ENCODE results near the gene SNX11. TPM values are rescaled to one million over a fixed set of nuclear protein-coding genes. Genes with fewer than 3 reads are reported as not detected.

The SNX11 gene
- total RNA-seq, 1 donor: 20.6 TPM

DNA sequence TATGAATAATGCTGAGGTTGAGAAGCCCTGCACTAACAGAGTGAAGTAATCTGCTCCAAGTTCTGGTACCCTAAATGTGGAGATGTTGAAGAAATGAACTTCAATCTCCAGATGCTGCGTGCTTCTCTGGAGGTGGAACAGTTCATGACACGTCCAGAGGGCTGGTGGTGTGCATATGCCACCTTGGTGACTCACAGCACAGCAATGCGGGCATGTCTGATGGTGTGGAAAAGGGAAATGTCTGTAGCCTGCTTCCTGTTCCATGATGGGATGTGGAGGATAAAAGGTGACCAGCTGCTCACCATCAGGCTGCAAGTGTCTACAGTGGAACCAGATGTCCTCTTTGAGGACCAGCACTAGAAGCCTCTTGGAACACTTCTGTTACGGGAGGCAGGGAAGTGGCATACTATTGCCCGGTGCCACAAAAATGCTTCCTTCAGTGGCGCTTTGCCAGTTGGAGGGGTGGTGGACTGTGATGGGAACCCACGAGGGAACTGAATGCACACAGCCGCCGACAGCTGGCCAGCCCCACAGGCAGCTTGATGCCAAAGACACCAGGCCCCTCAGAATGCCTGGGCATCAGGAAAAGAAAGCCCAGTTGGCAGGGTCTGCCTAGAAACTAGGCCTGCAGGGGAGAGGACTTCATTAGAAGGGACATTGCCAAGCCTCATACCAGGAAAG lies 19.9 kb downstream of the SNX11 start:
- Histone ChIP-seq H3K27me3 (ENCODE audit: insufficient read depth, low read length) (no peaks in the 10 kb centered on the region), H2AFZ (ENCODE audit: low read length) (no peak overlapping the region), H4K20me1 (ENCODE audit: insufficient read depth, low read length) (no peaks in the 10 kb centered on the region), H3K79me2 (ENCODE audit: insufficient read depth, low read length) (no peaks in the 10 kb centered on the region), H3K9me3 (ENCODE audit: low read depth, low read length) (no peaks in the 10 kb centered on the region), H3K4me1 (ENCODE audit: insufficient read depth, low read length) (peaks cover 9% of the 10 kb centered on the region), H3K27ac (ENCODE audit: low read depth, low read length) (no peak overlapping the region), H3K36me3 (ENCODE audit: insufficient read depth, low read length) (peaks cover 13% of the 10 kb centered on the region), H3K4me2 (ENCODE audit: insufficient read depth, low read length) (no peak overlapping the region), H3K4me3 (ENCODE audit: insufficient read depth, low read length) (no peak overlapping the region)
- TF ChIP-seq, protein P1, sequence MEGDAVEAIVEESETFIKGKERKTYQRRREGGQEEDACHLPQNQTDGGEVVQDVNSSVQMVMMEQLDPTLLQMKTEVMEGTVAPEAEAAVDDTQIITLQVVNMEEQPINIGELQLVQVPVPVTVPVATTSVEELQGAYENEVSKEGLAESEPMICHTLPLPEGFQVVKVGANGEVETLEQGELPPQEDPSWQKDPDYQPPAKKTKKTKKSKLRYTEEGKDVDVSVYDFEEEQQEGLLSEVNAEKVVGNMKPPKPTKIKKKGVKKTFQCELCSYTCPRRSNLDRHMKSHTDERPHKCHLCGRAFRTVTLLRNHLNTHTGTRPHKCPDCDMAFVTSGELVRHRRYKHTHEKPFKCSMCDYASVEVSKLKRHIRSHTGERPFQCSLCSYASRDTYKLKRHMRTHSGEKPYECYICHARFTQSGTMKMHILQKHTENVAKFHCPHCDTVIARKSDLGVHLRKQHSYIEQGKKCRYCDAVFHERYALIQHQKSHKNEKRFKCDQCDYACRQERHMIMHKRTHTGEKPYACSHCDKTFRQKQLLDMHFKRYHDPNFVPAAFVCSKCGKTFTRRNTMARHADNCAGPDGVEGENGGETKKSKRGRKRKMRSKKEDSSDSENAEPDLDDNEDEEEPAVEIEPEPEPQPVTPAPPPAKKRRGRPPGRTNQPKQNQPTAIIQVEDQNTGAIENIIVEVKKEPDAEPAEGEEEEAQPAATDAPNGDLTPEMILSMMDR (IDR thresholded peaks at IDR 0.05; ENCODE audit: extremely low read depth, low read depth, low read length): no peak
- no peak for DNase-seq (ENCODE audit: insufficient read length, low spot score, missing footprints)

DNA sequence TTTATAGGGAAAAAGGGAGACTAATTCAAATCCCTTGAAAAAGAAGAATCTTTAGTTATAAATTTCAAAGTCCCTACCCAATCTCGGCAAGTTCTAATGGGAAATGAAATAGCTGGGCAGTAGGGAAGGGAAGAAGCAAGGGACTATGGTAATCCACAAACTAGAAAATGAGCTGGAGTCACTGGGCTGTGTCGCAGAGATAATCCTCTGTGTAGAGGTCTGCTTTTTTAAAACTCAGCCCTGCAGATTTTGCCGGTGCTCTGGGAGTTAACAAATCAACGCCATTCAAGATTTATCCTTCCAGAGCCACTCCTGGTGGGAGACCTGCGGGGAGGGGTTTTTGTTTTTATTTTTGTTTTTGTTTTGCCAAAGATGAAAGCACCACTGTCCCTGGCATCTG lies 20.8 kb downstream of the SNX11 start:
- no peak overlapping the region for H3K4me3 ChIP-seq (ENCODE audit: insufficient read depth, low read length)
- H3K27ac ChIP-seq (ENCODE audit: low read depth, low read length): no peak overlapping the region
- H3K9me3 ChIP-seq (ENCODE audit: low read depth, low read length): no peaks in the 10 kb centered on the region
- no peak overlapping the region for H2AFZ ChIP-seq (ENCODE audit: low read length)
- no peaks in the 10 kb centered on the region for H3K79me2 ChIP-seq (ENCODE audit: insufficient read depth, low read length)
- no peaks in the 10 kb centered on the region for H4K20me1 ChIP-seq (ENCODE audit: insufficient read depth, low read length)
- H3K36me3 ChIP-seq (ENCODE audit: insufficient read depth, low read length): peaks cover 5% of the 10 kb centered on the region
- H3K27me3 ChIP-seq (ENCODE audit: insufficient read depth, low read length): peaks cover 7% of the 10 kb centered on the region
- H3K4me1 ChIP-seq (ENCODE audit: insufficient read depth, low read length): peaks cover 9% of the 10 kb centered on the region
- TF ChIP-seq, protein P1 (IDR thresholded peaks at IDR 0.05; ENCODE audit: extremely low read depth, low read depth, low read length): no peak
- no peak for DNase-seq (ENCODE audit: insufficient read length, low spot score, missing footprints)
- H3K4me2 ChIP-seq (ENCODE audit: insufficient read depth, low read length): no peak overlapping the region

DNA sequence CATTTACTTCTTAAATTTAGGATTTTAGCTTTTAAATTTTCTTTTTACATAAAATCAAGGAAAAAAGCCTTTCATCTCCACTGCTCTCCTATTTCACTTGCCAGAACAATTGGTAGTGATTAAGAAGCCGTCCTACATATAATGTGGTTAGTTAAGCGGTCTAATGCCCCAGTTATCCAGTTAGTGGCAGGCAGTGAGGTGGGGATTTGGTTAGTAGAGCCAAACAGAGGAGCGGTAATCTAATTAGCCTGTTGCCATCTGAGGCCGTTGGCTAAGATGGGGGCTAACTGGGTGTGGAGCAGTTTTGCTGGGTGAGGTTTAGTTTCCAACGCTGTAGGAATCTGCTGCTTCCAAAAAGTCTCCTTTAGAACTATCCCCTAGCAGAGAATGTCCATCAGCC lies 22.4 kb downstream of the SNX11 start:
- H3K4me3 ChIP-seq (ENCODE audit: insufficient read depth, low read length): no peak overlapping the region
- H3K4me2 ChIP-seq (ENCODE audit: insufficient read depth, low read length): no peak overlapping the region
- TF ChIP-seq, protein P1 (IDR thresholded peaks at IDR 0.05; ENCODE audit: extremely low read depth, low read depth, low read length): no peak
- H3K79me2 ChIP-seq (ENCODE audit: insufficient read depth, low read length): no peaks in the 10 kb centered on the region
- no peak overlapping the region for H2AFZ ChIP-seq (ENCODE audit: low read length)
- DNase-seq (ENCODE audit: insufficient read length, low spot score, missing footprints): no peak
- peaks cover 9% of the 10 kb centered on the region for H3K4me1 ChIP-seq (ENCODE audit: insufficient read depth, low read length)
- H3K27ac ChIP-seq (ENCODE audit: low read depth, low read length): no peak overlapping the region
- H3K9me3 ChIP-seq (ENCODE audit: low read depth, low read length): no peaks in the 10 kb centered on the region
- no peaks in the 10 kb centered on the region for H4K20me1 ChIP-seq (ENCODE audit: insufficient read depth, low read length)
- H3K36me3 ChIP-seq (ENCODE audit: insufficient read depth, low read length): no peaks in the 10 kb centered on the region
- H3K27me3 ChIP-seq (ENCODE audit: insufficient read depth, low read length): peaks cover 13% of the 10 kb centered on the region

DNA sequence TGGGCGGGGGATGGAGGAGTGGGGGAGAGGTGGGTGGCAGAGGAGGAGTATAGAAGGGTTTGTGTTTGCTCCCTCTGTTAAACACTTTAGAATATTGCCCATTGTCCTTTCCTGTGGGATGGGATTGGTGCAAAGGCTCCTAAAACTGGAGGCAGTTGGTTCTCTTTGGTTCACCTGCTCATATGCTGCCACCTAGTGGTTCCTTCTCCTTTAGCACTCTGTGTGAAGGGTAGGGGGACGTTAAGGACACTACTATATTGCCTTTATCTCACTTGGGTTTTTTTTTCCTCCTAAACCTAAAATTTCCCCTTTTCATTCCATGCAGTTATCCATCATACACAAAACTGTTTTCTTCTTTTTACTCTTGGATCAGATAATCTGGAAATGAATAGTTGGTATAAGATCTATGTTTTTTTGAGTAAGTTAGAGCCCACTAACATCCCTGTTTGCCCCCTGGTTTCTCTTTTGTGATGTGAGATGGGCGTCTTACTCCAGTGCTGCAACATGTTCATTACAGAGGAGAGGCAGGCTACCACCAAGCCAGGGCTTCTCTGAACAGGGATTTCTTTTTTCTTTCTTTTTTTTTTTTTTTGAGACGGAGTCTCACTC lies 23.8 kb downstream of the SNX11 start:
- TF ChIP-seq, protein P1 (IDR thresholded peaks at IDR 0.05; ENCODE audit: extremely low read depth, low read depth, low read length): peak; percentile 84
- H3K4me1 ChIP-seq (ENCODE audit: insufficient read depth, low read length): peaks cover 6% of the 10 kb centered on the region
- no peak overlapping the region for H3K4me3 ChIP-seq (ENCODE audit: insufficient read depth, low read length)
- H3K4me2 ChIP-seq (ENCODE audit: insufficient read depth, low read length): no peak overlapping the region
- H2AFZ ChIP-seq (ENCODE audit: low read length): no peak overlapping the region
- H3K27ac ChIP-seq (ENCODE audit: low read depth, low read length): no peak overlapping the region
- H3K36me3 ChIP-seq (ENCODE audit: insufficient read depth, low read length): no peaks in the 10 kb centered on the region
- peaks cover 13% of the 10 kb centered on the region for H3K27me3 ChIP-seq (ENCODE audit: insufficient read depth, low read length)
- no peaks in the 10 kb centered on the region for H3K79me2 ChIP-seq (ENCODE audit: insufficient read depth, low read length)
- no peaks in the 10 kb centered on the region for H4K20me1 ChIP-seq (ENCODE audit: insufficient read depth, low read length)
- peak; percentile 92 for DNase-seq (ENCODE audit: insufficient read length, low spot score, missing footprints)
- no peaks in the 10 kb centered on the region for H3K9me3 ChIP-seq (ENCODE audit: low read depth, low read length)

Data from osteoblast (primary cell).